ENCODE measurements around the gene GALNT7.

DNA sequence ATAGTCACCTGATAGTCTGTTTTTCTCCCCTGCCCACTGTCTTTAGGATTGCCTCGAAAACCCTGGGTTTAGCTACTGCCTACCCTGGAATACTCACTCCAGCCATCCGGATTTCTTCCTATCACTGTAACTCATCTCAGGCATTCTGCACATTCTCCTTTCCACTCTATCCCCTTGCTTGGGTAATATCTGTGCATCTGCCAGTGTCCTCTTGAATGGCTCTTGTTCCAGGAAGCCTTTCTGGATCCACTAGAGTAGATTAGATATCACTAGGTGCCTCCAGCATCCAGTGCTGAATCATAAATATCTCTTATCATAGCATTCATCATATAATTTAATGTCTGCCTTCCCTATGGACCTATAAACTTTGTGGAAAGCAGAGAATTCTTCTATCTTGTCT is 17.1 kb upstream of the GALNT7 start:
- no peak for TF ChIP-seq EZH2 (IDR thresholded peaks at IDR 0.05; ENCODE audit: low read length, unreplicated experiment)
- TF ChIP-seq CTCF (conservative IDR thresholded peaks at IDR 0.05; ENCODE audit: low read depth, low read length), result no peak

All from PC-3 (cell line).